AG08395 (cell line): ENCODE data around the gene COQ3.

Source experiments
- DNase-seq: peaks from one replicate; pipeline ENCODE4 v3.0.0; 2012; ENCODE audit warnings: mixed read lengths, low spot score

The COQ3 gene, protein sequence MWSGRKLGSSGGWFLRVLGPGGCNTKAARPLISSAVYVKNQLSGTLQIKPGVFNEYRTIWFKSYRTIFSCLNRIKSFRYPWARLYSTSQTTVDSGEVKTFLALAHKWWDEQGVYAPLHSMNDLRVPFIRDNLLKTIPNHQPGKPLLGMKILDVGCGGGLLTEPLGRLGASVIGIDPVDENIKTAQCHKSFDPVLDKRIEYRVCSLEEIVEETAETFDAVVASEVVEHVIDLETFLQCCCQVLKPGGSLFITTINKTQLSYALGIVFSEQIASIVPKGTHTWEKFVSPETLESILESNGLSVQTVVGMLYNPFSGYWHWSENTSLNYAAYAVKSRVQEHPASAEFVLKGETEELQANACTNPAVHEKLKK

DNA sequence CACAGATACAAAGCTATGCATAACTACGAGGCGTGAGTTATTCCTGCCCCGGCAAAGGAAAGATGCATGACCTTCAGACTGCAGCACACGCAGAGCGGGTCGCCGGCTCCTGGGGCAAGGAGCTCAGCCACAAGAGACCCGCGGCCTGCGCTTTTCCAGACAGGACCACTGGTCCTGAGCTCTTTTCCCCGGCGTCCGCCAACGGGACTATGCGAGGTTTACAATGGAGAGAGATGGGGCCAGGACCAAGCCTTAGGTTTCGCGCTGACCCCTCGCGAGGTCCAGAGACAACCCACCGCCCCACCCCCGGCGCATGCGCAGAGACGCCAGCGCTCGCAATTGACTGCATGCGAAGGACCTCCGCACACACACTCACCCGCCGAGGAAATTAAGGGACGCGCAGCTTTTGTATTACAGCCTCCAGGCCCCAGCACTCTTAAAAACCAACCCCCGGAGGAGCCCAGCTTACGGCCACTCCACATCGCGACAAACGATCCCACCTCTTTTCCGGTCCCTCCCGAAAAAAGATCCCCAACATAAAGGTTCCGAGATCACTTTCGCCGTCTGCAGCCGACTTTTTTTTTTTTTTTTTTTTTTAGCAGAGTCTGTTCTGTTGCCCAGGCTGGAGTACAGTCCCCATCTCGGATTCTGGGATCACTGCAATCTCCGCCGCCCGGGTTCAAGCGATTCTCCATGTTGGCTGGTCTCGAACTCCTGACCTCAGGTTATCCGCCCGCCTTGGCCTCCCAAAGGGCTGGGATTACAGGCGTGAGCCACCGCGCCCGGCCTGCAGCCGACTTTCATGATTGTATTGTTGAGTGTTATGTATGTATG is at the start of gene COQ3:
Gene COQ3 (minus strand): TSS at position 498 of the 834 bp plus-strand sequence. CDS start 16 bp downstream, at position 482.
- peak; percentile 94 for DNase-seq

DNA sequence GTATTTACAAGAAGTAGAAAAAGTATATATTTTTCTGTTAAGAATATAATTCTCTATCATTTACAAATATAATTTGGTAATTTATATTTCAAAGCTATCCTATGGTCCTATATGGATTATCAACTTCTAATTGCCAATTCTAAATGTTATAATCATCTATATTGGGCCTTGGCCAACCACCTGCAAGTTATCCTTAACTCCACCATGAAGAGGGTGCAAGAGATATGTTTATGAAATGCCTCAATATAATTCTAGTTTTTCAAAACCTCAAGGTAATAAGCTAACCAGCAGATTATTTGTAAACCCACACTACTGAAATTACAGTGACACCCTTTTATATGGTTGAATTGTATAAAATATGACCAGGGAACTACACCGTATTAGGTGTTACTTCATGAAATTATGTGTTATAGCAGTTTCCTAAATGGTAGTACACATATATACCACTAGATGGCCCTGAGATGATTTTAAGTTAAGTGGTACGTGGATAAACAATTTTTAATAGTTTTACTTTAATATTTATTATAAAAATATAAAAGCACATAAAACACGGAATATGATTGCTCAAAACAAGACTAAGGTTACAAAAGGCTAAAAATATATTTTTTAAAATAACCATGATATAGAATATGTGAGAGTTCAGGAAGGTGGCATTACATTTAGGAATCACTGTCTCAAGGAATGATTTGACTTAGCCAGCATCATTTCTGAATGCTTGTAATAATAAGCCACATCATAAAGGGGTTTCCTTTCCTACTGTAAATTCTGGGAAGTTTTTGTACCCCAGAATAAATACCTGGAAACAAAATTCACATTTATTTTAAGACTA is 40.9 kb upstream of the COQ3 start:
- DNase-seq: peak; percentile 41

DNA sequence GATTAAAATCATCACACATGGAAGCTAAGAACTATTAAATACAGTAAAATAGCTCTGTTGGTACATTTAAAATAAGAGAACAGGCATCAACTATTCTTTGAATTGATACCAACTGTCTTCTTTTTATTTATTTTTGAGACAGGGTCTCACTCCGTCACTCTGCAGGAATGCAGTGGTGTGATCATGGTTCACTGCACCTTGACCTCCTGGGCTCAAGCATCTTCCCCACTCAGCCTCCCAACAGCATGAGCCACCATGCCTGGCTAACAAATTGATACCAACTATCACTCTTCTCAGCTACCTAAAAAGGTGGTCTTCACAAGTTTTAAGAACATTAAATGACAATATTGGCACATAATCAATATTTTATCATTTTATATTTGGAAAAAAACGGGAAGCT is 38.9 kb upstream of the COQ3 start:
- no peak for DNase-seq

DNA sequence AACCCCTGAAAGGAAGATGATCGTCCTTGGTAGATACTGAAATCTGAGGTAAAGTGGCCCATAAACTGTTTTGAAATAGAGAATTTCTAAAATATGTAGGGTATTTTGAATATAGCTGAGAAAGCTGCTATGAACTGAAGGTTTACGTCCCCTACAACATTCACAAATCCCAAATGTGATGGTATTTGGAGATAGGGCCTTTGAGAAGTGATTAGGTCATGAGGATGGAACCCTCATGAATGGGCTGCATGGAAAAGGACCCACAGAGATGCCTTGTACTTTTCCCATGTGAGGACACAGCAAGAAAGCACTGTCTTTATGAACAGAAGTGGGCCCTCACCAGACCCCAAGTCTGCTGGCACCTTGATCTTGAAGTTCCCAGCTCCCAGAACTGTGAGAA is 37.9 kb upstream of the COQ3 start:
- no peak for DNase-seq

DNA sequence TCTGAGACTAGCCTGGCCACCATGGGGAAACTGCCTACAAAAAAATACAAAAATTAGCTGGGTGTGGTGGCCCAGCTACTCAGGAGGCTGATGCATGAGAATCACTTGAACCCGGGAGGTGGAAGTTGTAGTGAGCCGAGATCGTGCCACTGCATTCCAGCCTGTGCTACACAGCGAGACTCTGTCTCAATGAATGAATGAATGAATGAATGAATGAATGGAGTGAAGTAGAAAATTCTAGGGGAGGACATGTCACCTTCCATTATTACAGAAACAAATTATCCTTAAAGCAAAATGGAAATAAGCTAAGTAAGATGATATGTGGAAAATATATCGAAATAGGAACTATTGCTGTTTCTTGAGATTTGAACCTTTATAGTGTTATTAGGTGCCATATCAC is 34.0 kb upstream of the COQ3 start:
- no peak for DNase-seq

DNA sequence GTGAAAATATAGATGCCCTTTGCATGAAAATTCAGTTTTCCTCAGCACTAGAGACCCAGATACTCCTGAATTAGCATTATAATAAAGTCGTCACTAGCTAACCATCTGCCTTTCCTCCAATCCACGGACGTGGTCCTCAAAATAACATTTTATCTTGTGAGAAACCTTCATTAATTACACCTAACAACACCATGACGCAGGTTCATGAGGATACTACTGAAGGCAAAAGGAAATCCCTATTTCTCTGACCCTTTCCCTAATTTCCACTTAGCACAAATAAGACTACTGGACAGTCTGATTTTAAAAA is 32.4 kb upstream of the COQ3 start:
- no peak for DNase-seq

DNA sequence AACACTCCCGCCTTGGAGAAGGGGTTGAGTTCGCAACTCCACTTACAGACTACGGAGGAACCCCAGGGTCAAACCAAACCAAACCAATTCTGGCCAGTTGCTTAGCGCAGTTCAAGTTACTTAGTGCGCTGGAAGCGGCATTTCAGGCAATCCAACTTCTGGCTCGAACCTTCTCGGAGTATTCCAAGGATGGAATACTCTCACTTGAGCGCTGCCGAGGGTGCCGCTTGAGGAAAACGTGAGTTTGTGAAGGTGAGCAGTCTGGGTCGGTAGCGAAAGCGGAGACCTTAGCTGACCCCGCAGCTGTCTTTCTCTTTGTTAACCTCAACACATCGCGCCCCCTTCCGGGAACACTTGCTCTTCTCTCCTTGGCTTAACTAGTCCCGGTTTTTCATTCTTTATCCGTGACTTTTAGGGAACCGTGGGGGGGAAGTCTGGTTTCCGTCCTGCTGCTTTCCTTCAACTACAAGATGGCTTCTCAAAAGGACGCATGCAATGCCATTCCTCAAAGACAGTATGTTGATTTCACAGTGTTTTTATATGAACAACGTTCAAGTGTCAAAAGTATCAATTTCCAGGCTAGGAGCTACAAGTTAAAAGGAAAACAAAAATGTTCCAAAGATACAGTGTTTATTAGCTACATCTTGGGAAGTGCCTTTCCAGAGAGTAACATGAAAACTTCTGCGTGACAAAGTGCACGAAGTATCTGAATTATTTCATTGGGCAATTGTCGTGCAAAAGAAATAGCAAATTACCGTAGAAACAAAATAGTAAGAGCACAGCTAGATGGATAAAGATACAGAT is 31.9 kb upstream of the COQ3 start:
- DNase-seq: peak; percentile 65

DNA sequence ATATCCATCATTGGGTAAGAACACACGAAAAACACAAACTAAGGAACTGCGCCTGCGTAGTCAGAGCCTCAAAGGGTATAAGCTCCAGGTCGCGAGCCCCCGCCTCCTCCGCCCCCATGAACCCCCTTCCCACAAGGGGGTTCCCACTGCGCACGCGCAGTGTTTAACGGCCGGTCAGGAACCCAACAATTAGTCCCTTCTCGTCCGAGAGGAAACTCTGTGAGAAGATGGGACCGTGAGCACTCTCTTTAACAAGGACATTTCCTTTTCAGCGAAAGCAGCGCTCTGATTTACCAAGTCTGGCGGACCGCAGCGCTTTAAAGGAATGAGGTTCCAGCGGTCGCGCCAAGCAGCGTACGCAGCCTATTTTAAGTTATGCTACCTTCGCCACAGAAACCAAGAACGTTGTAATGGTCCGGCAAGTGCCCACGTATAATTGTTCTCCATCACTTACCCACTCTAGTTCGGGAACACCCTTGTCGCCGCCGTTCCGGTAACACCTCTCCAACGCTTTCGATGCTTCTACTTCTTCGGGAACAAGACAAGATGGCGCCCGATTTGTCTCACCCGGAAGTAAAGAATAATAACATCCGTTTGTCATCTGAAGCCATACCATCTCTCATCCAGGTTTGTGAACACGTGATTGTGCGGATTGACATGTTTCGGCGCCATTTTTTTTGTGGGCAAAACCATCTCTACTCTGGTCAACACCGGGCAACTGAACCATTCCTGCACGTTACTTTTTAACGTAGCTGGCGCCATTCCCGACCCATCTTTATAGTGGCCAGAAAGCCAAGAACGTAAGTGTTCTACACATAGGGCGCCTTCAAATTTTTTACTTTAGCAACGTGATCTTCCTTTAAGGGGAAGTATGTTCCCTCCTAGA is 31.0 kb upstream of the COQ3 start, which contains the start of gene PNISR:
Gene PNISR (minus strand): TSS at position 548 of the 886 bp plus-strand sequence. CDS start 10,649 bp downstream, outside the sequence.
- peak; percentile 95 for DNase-seq

DNA sequence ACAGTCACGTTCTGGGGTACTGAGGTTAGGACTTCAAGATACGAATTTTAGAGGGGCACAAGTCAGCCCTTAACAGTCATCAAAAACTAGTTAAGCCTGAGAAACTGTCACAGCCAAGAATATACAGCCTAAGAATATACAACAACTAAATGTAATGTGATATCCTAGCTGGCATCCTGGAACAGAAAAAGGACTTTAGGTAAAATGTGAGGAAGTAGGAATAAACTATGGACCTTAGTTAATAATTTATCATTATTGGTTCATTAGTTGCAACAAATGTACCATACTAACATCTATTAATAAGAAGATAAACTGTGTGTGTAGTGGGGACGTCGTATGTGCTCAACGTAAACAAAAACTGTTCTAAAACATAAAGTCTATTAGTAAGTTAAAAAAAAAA is 30.0 kb upstream of the COQ3 start:
- no peak for DNase-seq

DNA sequence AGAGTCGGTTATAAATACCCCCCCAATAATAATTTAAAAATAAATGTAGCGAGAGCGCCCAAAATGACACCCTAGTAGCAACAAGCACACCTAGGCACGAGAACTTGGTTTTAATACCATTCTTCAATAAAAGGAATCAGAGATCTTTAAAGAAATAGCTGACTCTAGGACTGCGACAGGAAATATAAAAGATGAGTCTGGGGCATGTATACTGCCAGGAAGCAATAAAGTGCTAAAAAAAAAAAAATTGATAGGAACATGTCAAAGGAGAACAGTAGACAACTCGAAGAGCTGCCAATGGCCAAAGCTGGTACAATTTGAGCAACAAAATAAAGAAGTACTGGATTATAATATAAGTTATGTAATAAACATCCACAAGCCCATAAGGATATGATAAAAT is 28.9 kb upstream of the COQ3 start:
- DNase-seq: no peak

DNA sequence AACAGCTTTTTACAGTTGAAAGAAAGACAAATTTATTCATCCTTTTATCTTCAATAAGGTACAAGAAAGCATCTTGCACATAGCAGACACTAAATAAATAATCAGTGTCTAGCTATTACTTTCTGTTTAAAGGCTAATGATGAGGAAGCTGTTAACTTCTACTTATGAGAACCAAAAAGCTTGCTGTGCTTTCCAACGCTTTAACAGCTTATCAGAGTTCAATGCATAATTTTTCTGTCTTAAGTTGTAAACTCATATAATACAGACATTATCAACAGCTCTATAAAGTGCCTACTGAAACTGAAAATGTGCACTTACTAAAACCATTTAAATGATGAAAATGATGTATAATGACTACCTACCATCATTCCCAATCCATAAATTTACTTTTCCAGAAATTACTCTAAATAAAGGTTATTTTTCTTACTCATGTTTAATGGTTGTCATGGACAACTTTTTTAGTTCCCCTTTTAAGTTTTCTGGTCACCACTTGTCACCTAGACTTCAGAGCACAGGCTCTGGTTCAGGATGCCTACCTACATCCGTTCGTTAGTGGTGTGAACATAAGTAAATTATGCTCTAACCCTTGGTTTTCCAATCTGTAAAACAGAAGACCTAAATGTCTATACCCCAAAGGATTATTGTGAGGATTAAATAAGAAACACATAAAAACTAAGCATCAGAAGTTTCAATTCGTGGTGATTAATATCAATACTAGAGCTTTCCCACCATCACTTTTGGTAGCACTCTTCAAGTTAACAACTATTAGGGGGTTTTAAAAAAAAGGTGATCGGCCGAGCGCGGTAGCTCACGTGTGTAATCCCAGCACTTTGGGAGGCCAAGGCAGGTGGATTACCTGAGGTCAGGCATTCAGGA is 23.1 kb upstream of the COQ3 start:
- DNase-seq: no peak

DNA sequence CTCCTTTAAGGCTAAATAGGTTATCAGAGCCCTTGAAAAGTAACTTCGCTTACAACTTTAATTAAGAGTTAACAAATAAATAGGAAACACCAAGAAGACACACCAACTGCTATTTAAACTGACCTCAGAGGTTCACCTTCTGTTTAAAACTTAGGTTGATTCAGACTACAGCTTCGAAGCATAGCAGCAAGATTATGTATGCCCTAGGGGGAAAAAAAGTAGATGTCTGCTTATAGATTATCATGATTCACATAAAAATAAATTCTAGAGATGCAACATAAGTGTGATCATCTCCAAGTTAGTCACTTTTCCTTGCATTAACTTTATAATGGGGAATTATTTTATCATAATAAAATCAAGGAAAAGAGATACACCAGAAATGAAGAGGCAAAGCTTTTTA is 22.2 kb upstream of the COQ3 start:
- no peak for DNase-seq

DNA sequence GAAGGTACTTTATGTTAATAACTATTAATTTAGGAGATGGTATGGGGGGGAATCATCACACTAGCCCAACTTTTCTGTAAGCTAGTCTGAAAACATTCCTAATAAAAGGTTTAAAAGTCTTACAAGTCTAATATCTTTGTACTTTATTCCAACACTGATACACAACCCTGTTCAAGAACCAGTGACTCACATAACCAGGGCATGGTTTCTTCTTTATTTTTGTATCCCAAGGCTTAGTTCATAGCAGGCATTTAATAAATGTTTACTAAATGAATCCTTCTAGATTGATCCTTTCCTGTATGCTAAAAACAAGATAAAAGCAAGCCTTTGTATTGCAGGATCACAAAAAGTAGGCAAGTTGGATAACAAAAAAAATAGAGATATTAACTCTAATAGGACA is 21.5 kb upstream of the COQ3 start:
- DNase-seq: no peak

DNA sequence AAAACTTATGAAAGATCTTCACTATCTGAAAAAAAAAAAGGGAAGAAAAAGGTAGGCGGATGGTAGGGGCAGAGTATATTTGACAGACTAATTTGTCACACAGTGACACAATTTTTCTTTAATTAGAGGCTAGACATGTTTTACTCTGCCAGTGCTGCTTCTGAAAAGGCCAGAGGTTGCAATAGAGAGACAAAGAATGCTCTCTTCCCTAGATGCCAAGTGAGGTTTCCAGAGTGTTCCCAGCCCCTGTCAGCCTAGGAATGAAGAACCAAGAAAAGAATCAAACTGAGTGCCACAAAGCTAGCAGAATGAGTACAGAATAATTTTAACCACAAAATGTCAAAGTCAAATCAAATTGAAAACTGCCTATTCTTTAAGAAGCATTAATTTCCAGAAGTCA is 18.1 kb upstream of the COQ3 start:
- no peak for DNase-seq

DNA sequence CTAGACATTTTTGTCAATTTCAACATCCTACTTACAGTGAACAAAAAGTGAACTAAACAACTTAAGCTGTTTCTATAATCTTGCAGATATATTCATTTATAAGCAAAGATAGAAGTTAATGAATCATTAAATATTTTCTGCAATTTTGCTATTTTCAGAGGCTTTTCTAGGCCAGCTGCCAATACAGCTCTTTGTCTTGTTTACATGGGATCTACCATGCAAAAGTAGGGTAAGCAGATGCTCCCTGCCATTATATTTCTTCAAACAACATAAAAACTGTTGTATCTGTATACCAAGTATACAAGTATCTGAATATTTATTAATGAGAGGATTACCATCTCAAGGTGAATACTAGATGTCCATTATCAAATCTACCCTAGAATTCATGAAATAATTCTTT is 15.7 kb upstream of the COQ3 start:
- no peak for DNase-seq

DNA sequence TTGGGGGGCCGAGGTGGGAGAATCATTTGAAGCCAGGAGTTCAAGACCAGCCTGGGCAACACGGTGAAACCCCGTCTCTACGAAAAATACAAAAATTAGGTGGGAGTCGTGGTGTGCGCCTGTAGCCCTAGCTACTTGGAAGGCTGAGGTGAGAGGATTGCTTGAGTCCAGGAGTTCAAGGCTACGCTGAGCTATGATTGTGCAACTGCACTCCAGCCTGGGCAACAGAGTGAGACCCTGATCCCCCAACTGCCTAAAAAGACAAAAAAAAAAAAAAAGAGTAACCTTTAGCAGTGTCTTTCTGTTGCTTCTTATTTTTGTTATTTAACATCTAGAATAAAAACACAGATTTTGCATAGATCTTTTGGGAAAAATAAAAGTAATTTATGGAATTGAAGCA is 13.1 kb upstream of the COQ3 start:
- no peak for DNase-seq

DNA sequence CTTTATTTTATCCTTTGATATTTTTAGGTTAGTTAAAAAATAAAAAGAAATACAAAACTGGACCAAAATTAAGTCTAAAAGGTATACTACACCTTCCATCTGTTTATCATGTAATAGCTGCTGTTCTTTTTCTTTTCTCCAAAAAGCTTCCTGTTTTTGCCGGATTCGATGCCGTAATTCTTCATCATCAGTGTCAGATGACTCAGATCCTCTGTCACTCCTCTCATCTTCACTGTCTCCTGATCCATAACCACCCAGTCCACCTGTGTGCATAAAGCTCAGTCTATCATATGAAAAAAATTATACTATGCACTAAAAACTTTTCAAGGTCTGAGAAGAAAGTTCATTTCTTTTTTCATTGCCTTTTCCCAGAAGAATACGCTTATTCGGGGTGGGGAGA is 8.5 kb upstream of the COQ3 start:
- DNase-seq: no peak

DNA sequence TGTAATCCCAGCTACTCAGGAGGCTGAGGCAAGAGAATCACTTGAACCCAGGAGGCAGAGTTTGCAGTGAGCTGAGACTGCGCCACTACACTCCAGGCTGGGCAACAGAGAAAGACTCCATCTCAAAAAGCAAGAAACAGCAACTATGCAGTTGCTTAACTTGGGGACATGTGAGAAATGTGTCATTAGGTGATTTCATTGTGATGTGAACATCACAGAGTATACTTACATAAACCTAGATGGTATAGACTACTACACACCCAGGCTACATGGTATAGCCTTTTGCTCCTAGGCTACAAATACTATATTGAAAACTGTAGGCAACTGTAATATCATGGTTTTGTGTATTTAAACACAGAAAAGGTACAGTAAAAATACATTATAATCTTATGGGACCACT is 3.3 kb upstream of the COQ3 start:
- DNase-seq: no peak

DNA sequence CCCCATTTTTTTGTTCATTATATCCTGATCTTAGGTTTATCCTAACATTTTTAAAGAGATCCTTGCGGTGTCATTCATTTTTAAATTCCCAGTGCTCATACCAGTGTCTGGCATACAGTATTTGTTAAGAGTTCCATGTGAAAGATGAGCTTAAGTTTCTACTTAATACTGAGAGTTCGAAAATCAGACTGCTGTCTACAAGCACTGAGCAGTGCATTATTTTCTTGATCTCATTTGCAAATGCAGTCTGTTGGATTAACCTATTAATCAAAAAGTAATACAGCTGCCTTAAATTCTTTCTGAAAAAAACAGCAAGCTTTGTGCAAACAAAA is 663 bp downstream of the COQ3 start:
- DNase-seq: no peak

DNA sequence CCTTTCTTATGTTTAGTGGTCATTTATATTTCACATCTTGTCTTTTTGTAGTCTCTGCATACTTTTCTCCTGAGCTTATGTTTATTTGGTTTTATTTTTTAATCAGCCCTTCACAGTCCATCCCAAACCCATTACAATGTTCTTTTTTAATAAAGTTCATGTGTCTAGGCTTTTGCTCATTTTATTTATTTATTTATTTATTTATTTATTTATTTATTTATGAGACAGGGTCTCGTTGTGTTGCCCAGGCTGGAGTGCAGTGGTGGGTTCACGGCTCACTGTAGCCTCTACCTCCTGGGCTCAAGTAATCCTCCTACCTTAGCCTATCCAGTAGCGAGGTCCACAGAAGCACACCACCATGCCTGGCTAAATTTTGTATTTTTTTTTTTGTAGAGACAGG is 3.1 kb downstream of the COQ3 start:
- no peak for DNase-seq
